GM12801 (cell line): ENCODE measurements around the gene IFNA1.

Source experiments
- TF ChIP-seq, protein P1 (sequence below): IDR thresholded peaks from one replicate; pipeline ENCODE4 v1.5.1; 2011; ENCODE audit warnings: control low read depth; ENCODE audit not compliant: insufficient read length; ENCODE audit errors: extremely low read depth

The IFNA1 gene

DNA sequence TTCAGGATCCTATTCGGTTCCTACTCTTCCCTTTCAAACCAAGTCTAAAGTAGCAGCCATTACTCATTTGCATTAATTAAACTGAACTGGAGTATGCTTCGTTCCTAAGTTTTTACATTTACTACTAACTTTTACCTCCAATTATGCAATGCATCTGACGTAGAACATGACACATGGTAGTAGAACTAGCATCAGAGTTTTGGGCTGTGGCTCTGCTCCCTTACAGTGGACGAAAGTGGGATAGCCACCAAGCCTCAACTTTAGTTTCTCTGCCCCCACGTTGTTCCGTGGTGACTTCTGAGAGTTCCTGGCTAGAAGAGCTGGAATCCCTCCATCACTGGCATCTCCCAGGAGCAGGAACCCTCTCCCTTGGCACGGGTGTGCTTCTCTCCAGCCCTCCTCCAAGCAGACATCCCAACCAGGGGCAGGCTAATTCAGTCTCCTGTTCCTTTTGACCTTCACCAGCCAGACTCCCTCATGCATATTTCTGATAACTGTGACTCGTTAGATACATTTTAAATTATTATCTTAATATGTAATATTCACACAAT lies 39.0 kb downstream of the IFNA1 start:
- TF ChIP-seq, protein P1, sequence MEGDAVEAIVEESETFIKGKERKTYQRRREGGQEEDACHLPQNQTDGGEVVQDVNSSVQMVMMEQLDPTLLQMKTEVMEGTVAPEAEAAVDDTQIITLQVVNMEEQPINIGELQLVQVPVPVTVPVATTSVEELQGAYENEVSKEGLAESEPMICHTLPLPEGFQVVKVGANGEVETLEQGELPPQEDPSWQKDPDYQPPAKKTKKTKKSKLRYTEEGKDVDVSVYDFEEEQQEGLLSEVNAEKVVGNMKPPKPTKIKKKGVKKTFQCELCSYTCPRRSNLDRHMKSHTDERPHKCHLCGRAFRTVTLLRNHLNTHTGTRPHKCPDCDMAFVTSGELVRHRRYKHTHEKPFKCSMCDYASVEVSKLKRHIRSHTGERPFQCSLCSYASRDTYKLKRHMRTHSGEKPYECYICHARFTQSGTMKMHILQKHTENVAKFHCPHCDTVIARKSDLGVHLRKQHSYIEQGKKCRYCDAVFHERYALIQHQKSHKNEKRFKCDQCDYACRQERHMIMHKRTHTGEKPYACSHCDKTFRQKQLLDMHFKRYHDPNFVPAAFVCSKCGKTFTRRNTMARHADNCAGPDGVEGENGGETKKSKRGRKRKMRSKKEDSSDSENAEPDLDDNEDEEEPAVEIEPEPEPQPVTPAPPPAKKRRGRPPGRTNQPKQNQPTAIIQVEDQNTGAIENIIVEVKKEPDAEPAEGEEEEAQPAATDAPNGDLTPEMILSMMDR = no peak

DNA sequence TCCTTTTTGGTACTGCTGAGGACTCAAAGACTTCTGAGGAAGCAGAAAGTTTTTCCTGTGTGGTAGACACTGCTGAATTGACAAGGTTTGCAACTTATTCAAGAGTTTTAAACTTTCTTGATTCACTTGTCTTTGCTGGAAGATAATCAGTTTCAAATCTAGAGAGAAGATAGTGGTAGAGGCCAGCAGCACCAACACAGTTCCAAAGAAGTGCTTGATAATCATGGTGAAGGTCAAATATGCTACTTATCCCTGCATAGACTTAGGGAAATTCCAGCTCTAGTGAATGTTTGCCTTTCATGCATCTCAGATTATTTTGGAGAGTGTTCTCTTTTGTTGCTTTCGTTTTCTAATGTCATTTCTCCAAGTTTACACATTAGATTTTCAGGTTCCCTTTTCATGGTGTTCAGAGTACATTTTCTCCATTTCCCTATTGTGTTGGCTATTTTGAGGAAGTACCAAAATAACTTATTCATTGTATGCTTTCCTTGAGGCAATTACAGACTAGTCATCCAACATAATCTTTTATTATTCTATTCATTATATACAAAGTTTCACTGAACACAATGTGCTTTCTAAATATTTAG lies 41.3 kb downstream of the IFNA1 start:
- TF ChIP-seq, protein P1 = no peak

DNA sequence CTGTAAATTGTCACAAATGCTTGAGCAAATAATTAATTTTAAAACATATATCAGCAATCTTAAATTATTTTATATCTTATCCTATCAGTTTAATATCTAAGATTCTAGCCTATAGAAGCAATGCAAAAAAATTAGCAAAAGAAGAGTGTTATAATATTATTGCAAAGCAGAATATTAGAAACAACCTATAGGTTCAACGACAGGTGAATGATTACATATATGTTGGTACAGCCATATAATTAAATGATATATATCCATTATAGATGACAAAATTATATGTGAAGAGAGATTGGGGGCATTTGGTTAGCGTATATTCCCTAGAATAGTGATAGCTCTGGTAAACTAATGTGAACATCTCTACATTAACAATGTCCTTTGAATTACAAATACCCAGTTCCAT lies 42.0 kb downstream of the IFNA1 start, which contains the start of gene IFNE:
TSS of gene IFNE (minus strand) at position 101 of the 400 bp plus-strand sequence. CDS start 619 bp downstream, outside the sequence.
- TF ChIP-seq, protein P1 = no peak
